CD4-positive, alpha-beta memory T cell (primary cell): ENCODE data around the gene IFNA21. TPM values are rescaled to one million over a fixed set of nuclear protein-coding genes. Genes with fewer than 3 reads are reported as not detected.
A peak's percentile ranks its signal among the peaks of the same experiment; 100 is the strongest.
"Not testable (repeated sequence)": the region's sequence is repeated elsewhere in the genome, so short reads cannot be mapped to it uniquely, and the experiment has no call there.

Experiments
- CTCF ChIA-PET: fragments of 350-600 bp; sonication (Branson Sonifier 250); formaldehyde crosslinking; loops from one replicate; lab custom pipeline; 2021; ENCODE audit warnings: inconsistent platforms; ENCODE audit not compliant: partially characterized antibody; lab: Charles Lee
- POLR2A ChIA-PET: fragments of 350-600 bp; sonication (Branson Sonifier 250); formaldehyde crosslinking; loops from one replicate; lab custom pipeline; 2021; ENCODE audit not compliant: partially characterized antibody; lab: Charles Lee
- DNase-seq, 5 donors: peaks; one replicate each; pipeline versions ENCODE4 v3.0.0 to v3.0.0-alpha.2; 2020 to 2022; ENCODE audit warnings: mixed read lengths in 1 of 5
- H3K27ac ChIP-seq: one replicate; pipeline ENCODE4 v1.7.0; 2013; ENCODE audit warnings: low read depth, low read length
- H3K27me3 ChIP-seq: 2 replicates; pipeline ENCODE4 v1.7.0; 2013; ENCODE audit warnings: mild to moderate bottlenecking, low read length, moderate library complexity; ENCODE audit not compliant: insufficient read depth
- H3K36me3 ChIP-seq: 2 replicates; pipeline ENCODE4 v1.7.0; 2013; ENCODE audit warnings: mild to moderate bottlenecking, low read length, moderate library complexity; ENCODE audit not compliant: insufficient read depth
- H3K4me1 ChIP-seq: 2 replicates; pipeline ENCODE4 v1.7.0; 2013; ENCODE audit warnings: mild to moderate bottlenecking, low read length, moderate library complexity; ENCODE audit not compliant: insufficient read depth
- H3K4me3 ChIP-seq, 2 donors: one replicate each; pipeline ENCODE4 v1.7.0; 2013; ENCODE audit warnings: low read length in 2 of 2, mild to moderate bottlenecking in 1 of 2
- H3K9me3 ChIP-seq, 2 donors: one replicate each; pipeline ENCODE4 v1.7.0; 2013; ENCODE audit warnings: low read length in 2 of 2, control low read depth in 1 of 2; ENCODE audit not compliant: control insufficient read depth in 1 of 2
- H3K27ac Mint-ChIP-seq, 7 donors: one replicate each; pipeline ENCODE4 v1.8.0; 2020 to 2021; ENCODE audit warnings: mixed read lengths in 7 of 7, mild to moderate bottlenecking in 6 of 7, inconsistent platforms in 3 of 7, moderate library complexity in 3 of 7
- H3K27me3 Mint-ChIP-seq, 2 donors: one replicate each; pipeline ENCODE4 v1.8.0; 2020 to 2021; ENCODE audit warnings: mixed read lengths in 2 of 2
- H3K36me3 Mint-ChIP-seq, 2 donors: one replicate each; pipeline ENCODE4 v1.8.0; 2020 to 2021; ENCODE audit warnings: mixed read lengths in 2 of 2, inconsistent platforms in 1 of 2, mild to moderate bottlenecking in 1 of 2
- H3K4me1 Mint-ChIP-seq, 4 donors: one replicate each; pipeline ENCODE4 v1.8.0; 2020 to 2021; ENCODE audit warnings: mixed read lengths in 4 of 4, mild to moderate bottlenecking in 1 of 4
- H3K4me3 Mint-ChIP-seq, 8 donors: one replicate each; pipeline ENCODE4 v1.8.0; 2020 to 2021; ENCODE audit warnings: mixed read lengths in 8 of 8, mild to moderate bottlenecking in 7 of 8, moderate library complexity in 6 of 8, inconsistent platforms in 3 of 8
- H3K9me3 Mint-ChIP-seq, 8 donors: one replicate each; pipeline ENCODE4 v1.8.0; 2020 to 2021; ENCODE audit warnings: mixed read lengths in 8 of 8, mild to moderate bottlenecking in 5 of 8, inconsistent platforms in 3 of 8, moderate library complexity in 1 of 8
- intact Hi-C: fragments of 100-400 bp; cut with micrococcal nuclease; formaldehyde crosslinking; loops from one replicate; pipeline ENCODE4 v1.15.1; 2023
- polyA plus RNA-seq, 2 donors: library from polyadenylated mRNA; unstranded; fragments of 300-500 nt; fragmentation: Illumina TruSeq; gene quantifications; one replicate each; pipeline ENCODE4 v1.2.3, GENCODE V29; 2021
- total RNA-seq, 2 experiments: library from RNA; stranded (reverse); gene quantifications; one replicate each; pipeline ENCODE4 v1.2.3, GENCODE V29; 2021

Gene IFNA21
- total and polyA plus RNA-seq, 4 experiments from 2014 or later: not detected

DNA sequence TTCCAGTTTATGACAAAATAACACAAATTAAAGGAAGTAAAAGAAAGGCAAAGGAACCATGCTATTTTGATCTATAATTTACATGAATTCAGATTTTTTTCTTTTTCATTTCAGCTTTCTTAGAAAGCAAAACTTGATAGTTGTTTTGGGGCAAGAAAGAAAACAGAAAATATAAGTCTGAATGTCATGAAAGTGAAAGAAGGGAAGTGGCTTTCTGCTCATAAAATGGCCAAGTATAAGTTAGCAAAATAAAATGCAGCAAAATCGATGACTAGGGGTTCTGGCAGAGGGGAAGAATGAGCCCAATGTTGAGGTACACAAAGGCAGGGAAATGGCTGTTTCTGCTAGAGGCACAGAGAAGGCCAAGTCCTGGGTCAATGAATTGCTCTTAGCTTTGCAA lies 21.9 kb downstream of the IFNA21 start:
- ChIA-PET POLR2A (no interaction called here), CTCF (interaction anchor here (1.0 to 1.1 kb wide), 2 partner anchors 9 to 181 kb away, joined by 4 to 5 read pairs; no protein-coding TSS in a partner anchor)
- H3K36me3 Mint-ChIP-seq: peaks cover 5 to 11% of the 10 kb centered on the region in 2 donors
- no peaks in the 10 kb centered on the region for H3K9me3 ChIP-seq
- H3K4me3 Mint-ChIP-seq: peak overlapping the region in 6 of 8 donors; percentile 13 to 60 (median 33)
- H3K4me1 Mint-ChIP-seq: peaks cover 15 to 25% (median 20%) of the 10 kb centered on the region in 4 donors
- no peaks in the 10 kb centered on the region for H3K36me3 ChIP-seq
- no peaks in the 10 kb centered on the region for H3K27me3 ChIP-seq
- H3K27ac Mint-ChIP-seq: peak overlapping the region in 6 of 7 donors; percentile 9 to 84 (median 66)
- no peak overlapping the region for H3K27ac ChIP-seq
- H3K4me1 ChIP-seq: peaks cover 16% of the 10 kb centered on the region
- no peaks in the 10 kb centered on the region for H3K27me3 Mint-ChIP-seq
- intact Hi-C loops: no loop called here
- no peak for DNase-seq
- H3K4me3 ChIP-seq: no peak overlapping the region
- peaks cover 2 to 19% (median 13%) of the 10 kb centered on the region in 8 donors for H3K9me3 Mint-ChIP-seq

DNA sequence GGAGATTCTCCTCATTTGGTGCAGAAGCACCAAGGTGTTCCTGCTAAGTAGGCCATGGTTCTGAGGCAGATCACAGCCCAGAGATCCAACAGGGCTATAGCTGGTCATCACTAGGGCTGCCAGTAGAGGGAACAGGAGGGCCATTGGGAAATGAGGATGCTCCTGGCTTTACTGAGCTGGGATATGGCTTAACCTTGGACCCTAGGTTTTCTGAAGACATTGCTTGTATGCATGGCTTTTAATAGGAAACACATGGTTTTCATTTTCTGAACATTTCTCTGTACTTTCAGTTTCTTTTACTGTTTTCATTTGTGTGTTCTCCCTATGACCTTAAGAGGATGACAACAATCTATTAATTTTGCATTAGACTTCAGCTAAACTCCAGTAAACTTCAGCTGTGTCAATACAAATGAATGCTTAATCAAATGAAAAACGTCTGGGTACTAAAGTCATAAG lies 25.0 kb downstream of the IFNA21 start, which contains the start of gene IFNW1:
Gene IFNW1 (minus strand): TSS at position 406 of the 456 bp plus-strand sequence. CDS start 262 bp downstream, at position 144.
- Histone ChIP-seq H3K9me3 (no peaks in the 10 kb centered on the region), H3K4me1 (peaks cover 16% of the 10 kb centered on the region), H3K27ac (no peak within 1 kb of the TSS), H3K27me3 (no peaks in the 10 kb centered on the region), H3K36me3 (no peaks in the 10 kb centered on the region), H3K4me3 (no peak within 1 kb of the TSS)
- CTCF ChIA-PET: interaction anchor here (1.3 to 1.6 kb wide), 2 partner anchors 12 to 94 kb away, joined by 3 to 6 read pairs; no protein-coding TSS in a partner anchor
- Mint-ChIP-seq H3K36me3 (no peaks in the 10 kb centered on the region), H3K27ac (peak within 1 kb of the TSS in 1 of 7 donors; percentile 14), H3K4me3 (peak within 1 kb of the TSS in 1 of 8 donors; percentile 35), H3K27me3 (no peaks in the 10 kb centered on the region), H3K9me3 (peaks cover 0 to 2% (median 0%) of the 10 kb centered on the region in 8 donors), H3K4me1 (peaks cover 15 to 25% (median 20%) of the 10 kb centered on the region in 4 donors)
- no peak for DNase-seq
- POLR2A ChIA-PET: no interaction called here
- intact Hi-C loops: no loop called here

DNA sequence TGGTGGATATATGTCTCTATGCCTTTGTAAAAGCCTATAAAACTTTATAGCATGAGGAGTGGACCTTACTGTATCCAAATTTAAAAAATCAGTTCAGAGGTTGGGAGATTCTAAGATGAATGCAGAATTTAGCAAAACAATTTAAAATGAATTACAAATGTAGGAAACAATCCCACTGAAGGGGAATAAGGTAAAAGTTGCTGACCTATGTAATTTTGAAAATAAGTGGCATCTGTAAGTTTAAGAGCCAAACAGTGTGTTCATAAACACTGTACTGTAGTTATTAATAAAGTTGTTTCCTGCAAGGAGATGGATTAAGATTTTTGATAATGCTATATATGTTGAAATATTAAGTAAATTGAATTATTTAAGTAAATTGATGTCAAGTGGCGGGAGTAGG lies 29.4 kb downstream of the IFNA21 start:
- Mint-ChIP-seq H3K27me3 (peaks cover 4% of the 10 kb centered on the region in 2 donors), H3K9me3 (peaks cover 0 to 2% (median 0%) of the 10 kb centered on the region in 8 donors), H3K27ac (no peak overlapping the region), H3K4me3 (no peak overlapping the region), H3K4me1 (peaks cover 5 to 11% (median 8%) of the 10 kb centered on the region in 4 donors), H3K36me3 (no peaks in the 10 kb centered on the region)
- Histone ChIP-seq H3K27ac (no peak overlapping the region), H3K36me3 (no peaks in the 10 kb centered on the region), H3K27me3 (no peaks in the 10 kb centered on the region), H3K4me1 (peaks cover 6% of the 10 kb centered on the region), H3K9me3 (no peaks in the 10 kb centered on the region), H3K4me3 (no peak overlapping the region)
- intact Hi-C loops: no loop called here
- no peak for DNase-seq
- CTCF ChIA-PET: no interaction called here
- POLR2A ChIA-PET: no interaction called here

DNA sequence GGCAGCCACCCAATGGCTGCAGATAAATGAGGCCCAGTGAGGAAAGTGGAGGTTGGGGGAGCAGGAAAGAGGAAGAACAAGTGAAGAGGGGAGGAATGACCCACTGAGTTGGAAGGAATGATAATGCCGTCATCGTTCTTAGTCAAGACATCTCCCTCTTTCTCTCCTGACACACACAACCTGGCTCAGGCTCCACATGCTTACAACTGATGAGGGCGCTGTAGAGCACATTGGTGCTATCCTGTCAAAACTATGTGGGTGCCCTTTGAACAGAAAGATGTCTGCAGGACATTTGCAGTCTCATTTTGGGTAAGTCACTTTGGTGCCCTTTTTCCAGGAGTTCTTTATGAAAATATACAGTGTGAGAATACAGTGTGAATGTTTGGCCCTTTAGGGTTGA lies 30.7 kb downstream of the IFNA21 start:
- DNase-seq: no peak
- Mint-ChIP-seq H3K36me3 (no peaks in the 10 kb centered on the region), H3K4me3 (no peak overlapping the region), H3K4me1 (peaks cover 0 to under 1% (median under 1%) of the 10 kb centered on the region in 4 donors), H3K27ac (no peak overlapping the region), H3K27me3 (peaks cover 4% of the 10 kb centered on the region in 2 donors), H3K9me3 (peaks cover 0 to 2% (median 0%) of the 10 kb centered on the region in 8 donors)
- Histone ChIP-seq H3K27ac (no peak overlapping the region), H3K27me3 (no peaks in the 10 kb centered on the region), H3K4me1 (no peaks in the 10 kb centered on the region), H3K4me3 (no peak overlapping the region), H3K36me3 (no peaks in the 10 kb centered on the region), H3K9me3 (no peaks in the 10 kb centered on the region)
- ChIA-PET CTCF (interaction anchor here (1.1 to 1.3 kb wide), 2 partner anchors 15 to 22 kb away, joined by 3 read pairs; no protein-coding TSS in a partner anchor), POLR2A (no interaction called here)
- intact Hi-C loops: no loop called here

DNA sequence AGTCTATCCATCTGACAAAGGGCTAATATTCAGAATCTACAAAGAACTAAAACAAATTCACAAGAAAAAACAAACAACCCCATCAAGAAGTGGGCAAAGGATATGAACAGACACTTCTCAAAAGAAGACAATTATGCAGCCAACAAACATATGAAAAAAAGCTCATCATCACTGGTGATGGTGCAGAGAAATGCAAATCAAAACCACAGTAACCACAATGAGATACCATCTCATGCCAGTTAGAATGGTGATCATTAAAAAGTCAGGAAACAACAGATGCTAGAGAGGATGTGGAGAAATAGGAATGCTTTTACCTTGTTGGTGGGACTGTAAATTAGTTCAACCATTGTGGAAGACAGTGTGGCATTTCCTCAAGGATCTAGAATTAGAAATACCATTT lies 38.3 kb downstream of the IFNA21 start:
- POLR2A ChIA-PET, H3K27ac ChIP-seq, H3K9me3 ChIP-seq, H3K4me3 ChIP-seq, H3K4me1 ChIP-seq, intact Hi-C loops, H3K36me3 Mint-ChIP-seq, H3K27me3 Mint-ChIP-seq, H3K36me3 ChIP-seq, CTCF ChIA-PET, H3K27me3 ChIP-seq: not testable (repeated sequence)
- peak overlapping the region in 1 of 8 donors; percentile 56 for H3K4me3 Mint-ChIP-seq
- peaks cover 6 to 14% (median 9%) of the 10 kb centered on the region in 4 donors for H3K4me1 Mint-ChIP-seq
- peaks cover 0 to 14% (median 8%) of the 10 kb centered on the region in 8 donors for H3K9me3 Mint-ChIP-seq
- peak overlapping the region in 5 of 7 donors; percentile 23 to 68 (median 53) for H3K27ac Mint-ChIP-seq
- DNase-seq: peak in 4 of 5 donors; percentile 17 to 25 (median 20)

DNA sequence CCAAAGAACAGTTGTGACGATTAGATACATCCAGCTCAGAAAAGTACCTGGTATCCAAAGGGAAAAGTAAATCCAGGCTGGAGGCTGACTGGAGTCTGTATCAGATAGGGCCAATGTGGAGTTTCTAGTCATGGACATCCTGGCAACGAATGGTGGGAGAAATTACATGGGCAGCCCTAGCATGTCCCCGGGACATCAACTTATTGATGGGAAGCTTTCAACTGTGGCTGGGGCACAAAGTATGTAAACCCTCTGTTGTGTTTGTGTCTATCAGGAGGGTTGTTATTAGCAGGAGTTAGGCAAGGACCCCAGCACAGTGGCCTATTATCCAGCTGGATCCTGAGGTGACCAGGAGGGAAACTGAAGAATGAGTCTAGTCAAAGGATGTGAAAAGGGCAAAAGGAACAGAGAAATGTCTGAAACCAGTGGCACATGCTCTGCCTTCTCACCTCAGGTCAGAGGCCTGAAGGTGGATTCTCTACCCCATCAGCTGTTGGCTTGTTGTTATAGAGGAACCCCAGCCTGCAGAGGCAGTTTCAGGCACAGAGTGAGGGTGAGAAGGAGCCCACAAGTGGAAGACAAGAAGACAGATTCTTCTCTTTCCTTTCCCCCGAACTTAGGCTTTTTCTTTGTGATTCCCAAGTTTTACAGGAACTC lies 44.7 kb downstream of the IFNA21 start:
- ChIA-PET POLR2A (no interaction called here), CTCF (interaction anchor here (1.4 kb wide), 1 partner anchor 11 kb away, joined by 4 read pairs; no protein-coding TSS in a partner anchor)
- no peak for DNase-seq
- Histone ChIP-seq H3K4me3 (no peak overlapping the region), H3K27me3 (no peaks in the 10 kb centered on the region), H3K9me3 (no peaks in the 10 kb centered on the region), H3K36me3 (no peaks in the 10 kb centered on the region), H3K4me1 (no peaks in the 10 kb centered on the region), H3K27ac (no peak overlapping the region)
- no peaks in the 10 kb centered on the region for H3K9me3 Mint-ChIP-seq
- H3K36me3 Mint-ChIP-seq: no peaks in the 10 kb centered on the region
- no peaks in the 10 kb centered on the region for H3K4me1 Mint-ChIP-seq
- no peak overlapping the region for H3K4me3 Mint-ChIP-seq
- intact Hi-C loops: no loop called here
- H3K27ac Mint-ChIP-seq: no peak overlapping the region
- peaks cover 7 to 10% of the 10 kb centered on the region in 2 donors for H3K27me3 Mint-ChIP-seq

DNA sequence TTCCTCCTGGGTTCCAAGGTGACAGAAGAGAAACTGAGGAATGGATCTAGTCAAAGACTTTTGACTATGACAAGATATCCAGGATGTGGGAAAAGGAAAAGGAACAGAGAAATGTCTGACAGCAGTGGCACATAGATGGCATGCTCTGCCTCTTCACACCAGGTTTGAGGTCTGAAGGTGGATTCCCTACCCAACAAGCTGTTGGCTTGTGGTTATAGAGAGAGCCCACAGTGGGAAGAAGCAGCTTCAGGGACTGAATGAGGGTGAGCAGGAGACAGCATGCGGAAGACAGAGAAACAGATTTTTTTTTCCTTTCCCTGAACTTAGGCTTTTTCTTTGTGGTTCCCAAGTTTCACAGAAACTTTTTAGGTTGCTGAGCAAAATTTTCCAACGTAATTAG lies 45.4 kb downstream of the IFNA21 start:
- Mint-ChIP-seq H3K27me3 (peaks cover 5 to 13% of the 10 kb centered on the region in 2 donors), H3K27ac (no peak overlapping the region), H3K9me3 (no peaks in the 10 kb centered on the region), H3K4me1 (no peaks in the 10 kb centered on the region), H3K36me3 (no peaks in the 10 kb centered on the region), H3K4me3 (no peak overlapping the region)
- no peaks in the 10 kb centered on the region for H3K4me1 ChIP-seq
- CTCF ChIA-PET: interaction anchor here (1.4 kb wide), 1 partner anchor 10 kb away, joined by 4 read pairs; no protein-coding TSS in a partner anchor
- no peaks in the 10 kb centered on the region for H3K9me3 ChIP-seq
- DNase-seq: no peak
- H3K36me3 ChIP-seq: no peaks in the 10 kb centered on the region
- H3K27ac ChIP-seq: no peak overlapping the region
- intact Hi-C loops: no loop called here
- H3K4me3 ChIP-seq: no peak overlapping the region
- POLR2A ChIA-PET: no interaction called here
- H3K27me3 ChIP-seq: no peaks in the 10 kb centered on the region
